Endodermal cell (in vitro differentiated cells): Measurements from ENCODE around the gene PRH2. TPM values are rescaled to one million over a fixed set of nuclear protein-coding genes. Genes with fewer than 3 reads are reported as not detected.

Experiments
- DNase-seq: peaks from one replicate; pipeline ENCODE4 v3.0.0-alpha.2; 2017
- H3K27ac ChIP-seq: 2 replicates; pipeline ENCODE4 v1.5.1; 2013; ENCODE audit warnings: mild to moderate bottlenecking, low read depth, low read length, moderate library complexity
- H3K27me3 ChIP-seq: 2 replicates; pipeline ENCODE4 v1.6.1; 2013; ENCODE audit warnings: mild to moderate bottlenecking, low read length, moderate library complexity; ENCODE audit not compliant: insufficient read depth, control insufficient read depth, poor library complexity, severe bottlenecking
- H3K36me3 ChIP-seq: 2 replicates; pipeline ENCODE4 v1.7.0; 2013; ENCODE audit warnings: mild to moderate bottlenecking, low read length, moderate library complexity; ENCODE audit not compliant: control insufficient read depth, insufficient read depth
- H3K4me1 ChIP-seq: one replicate; pipeline ENCODE4 v1.7.0; 2013; ENCODE audit warnings: low read length; ENCODE audit not compliant: control insufficient read depth, insufficient read depth
- H3K4me3 ChIP-seq: 2 replicates; pipeline ENCODE4 v1.5.1; 2013; ENCODE audit warnings: mild to moderate bottlenecking, low read length, moderate library complexity
- H3K9ac ChIP-seq: 2 replicates; pipeline ENCODE4 v1.6.1; 2013; ENCODE audit warnings: mild to moderate bottlenecking, low read length, moderate library complexity; ENCODE audit not compliant: poor library complexity, severe bottlenecking; ENCODE audit errors: extremely low read depth
- H3K9me3 ChIP-seq: 2 replicates; pipeline ENCODE4 v1.6.1; 2013; ENCODE audit warnings: mild to moderate bottlenecking, low read length, moderate library complexity; ENCODE audit not compliant: control insufficient read depth
- H3K27ac Mint-ChIP-seq: 2 replicates; pipeline ENCODE4 v1.8.0; 2020; ENCODE audit warnings: mixed read lengths
- H3K27me3 Mint-ChIP-seq: 2 replicates; pipeline ENCODE4 v1.8.0; 2021; ENCODE audit warnings: mild to moderate bottlenecking, mixed read lengths; ENCODE audit not compliant: insufficient read depth
- H3K36me3 Mint-ChIP-seq: 2 replicates; pipeline ENCODE4 v1.8.0; 2020; ENCODE audit warnings: low read depth, mixed read lengths
- H3K4me1 Mint-ChIP-seq: 2 replicates; pipeline ENCODE4 v1.8.0; 2020; ENCODE audit warnings: mixed read lengths
- H3K4me3 Mint-ChIP-seq: 2 replicates; pipeline ENCODE4 v1.8.0; 2020; ENCODE audit warnings: mild to moderate bottlenecking, moderate library complexity, mixed read lengths
- H3K9me3 Mint-ChIP-seq: 2 replicates; pipeline ENCODE4 v1.8.0; 2020; ENCODE audit warnings: mild to moderate bottlenecking, mixed read lengths
- CTCF ChIP-seq: fragments of 200-600 bp; sonication (generic); conservative IDR thresholded peaks from 2 replicates; pipeline ENCODE4 v1.5.0; 2021; ENCODE audit warnings: antibody characterized with exemption, mild to moderate bottlenecking
- WGBS, 2 experiments: methylation state at CpG; one replicate each; pipeline versions ENCODE4 v1.1.5 to v1.1.7; 2013; ENCODE audit warnings: missing lambda C conversion rate in 2 of 2, mixed read lengths in 1 of 2; ENCODE audit not compliant: insufficient coverage in 1 of 2, insufficient read length in 1 of 2; 5-methylcytosine and 5-hydroxymethylcytosine counted together
- total RNA-seq, 2 donors: library from RNA; stranded (reverse); fragmentation: NEBNext Ultra II Directional in 1 of 2; extraction: Animal tissue kit (Norgen Biotek cat#: 25700) in 1 of 2; gene quantifications; 2 replicates in 1 of 2; 3 replicates in 1 of 2; pipeline ENCODE4 v1.2.1, GENCODE V29; 2021

The PRH2 gene
- total RNA-seq, 2 donors from 2014 or later: 1.2 TPM; not detected in 1

GRCh38 chr12:10965476-10965875, 36.4 kb downstream of the PRH2 start:
- H3K36me3 Mint-ChIP-seq: peaks cover 32% of the 10 kb centered on the region
- H3K4me3 Mint-ChIP-seq: no peak overlapping the region

GRCh38 chr12:10966314-10966713, 37.3 kb downstream of the PRH2 start:
- no peak for TF ChIP-seq CTCF
- Mint-ChIP-seq H3K4me3 (no peak overlapping the region), H3K9me3 (peaks cover 2% of the 10 kb centered on the region), H3K4me1 (peaks cover 6% of the 10 kb centered on the region), H3K27ac (no peak overlapping the region), H3K27me3 (no peaks in the 10 kb centered on the region), H3K36me3 (peaks cover 32% of the 10 kb centered on the region)
- Histone ChIP-seq H3K36me3 (no peaks in the 10 kb centered on the region), H3K9ac (no peak overlapping the region), H3K27ac (no peak overlapping the region), H3K9me3 (no peaks in the 10 kb centered on the region), H3K27me3 (no peaks in the 10 kb centered on the region), H3K4me3 (no peak overlapping the region), H3K4me1 (no peaks in the 10 kb centered on the region)
- DNase-seq: no peak

More at GRCh38 chr12:10965476-10965875, 36.4 kb downstream of the PRH2 start:
- DNase-seq: no peak
- 100% methylated on average over 1 of the region's 1 CpG; no CpG with 5 or more reads in 1 of the 2 experiments for WGBS, 2 experiments
- Mint-ChIP-seq H3K4me1 (peaks cover 6% of the 10 kb centered on the region), H3K27me3 (no peaks in the 10 kb centered on the region), H3K9me3 (peaks cover 2% of the 10 kb centered on the region), H3K27ac (no peak overlapping the region)
- H3K4me3 ChIP-seq: no peak overlapping the region
- H3K27me3 ChIP-seq: no peaks in the 10 kb centered on the region
- no peaks in the 10 kb centered on the region for H3K36me3 ChIP-seq
- no peak for TF ChIP-seq CTCF
- no peak overlapping the region for H3K9ac ChIP-seq
- no peaks in the 10 kb centered on the region for H3K4me1 ChIP-seq
- H3K9me3 ChIP-seq: no peaks in the 10 kb centered on the region
- H3K27ac ChIP-seq: no peak overlapping the region

- peaks cover 2% of the 10 kb centered on the region for H3K9me3 Mint-ChIP-seq
- H3K4me1 ChIP-seq: no peaks in the 10 kb centered on the region
- no peak overlapping the region for H3K27ac Mint-ChIP-seq
- no peak for TF ChIP-seq CTCF
- no peaks in the 10 kb centered on the region for H3K9me3 ChIP-seq
- no peak for DNase-seq
- peaks cover 6% of the 10 kb centered on the region for H3K4me1 Mint-ChIP-seq
- H3K27me3 ChIP-seq: no peaks in the 10 kb centered on the region
- H3K36me3 Mint-ChIP-seq: peaks cover 27% of the 10 kb centered on the region
- H3K36me3 ChIP-seq: no peaks in the 10 kb centered on the region
- WGBS, 2 experiments: 97 to 100% methylated on average over 1 to 2 of the region's 2 CpGs
- H3K9ac ChIP-seq: no peak overlapping the region
- no peak overlapping the region for H3K27ac ChIP-seq
- no peak overlapping the region for H3K4me3 Mint-ChIP-seq
- H3K4me3 ChIP-seq: no peak overlapping the region
- no peaks in the 10 kb centered on the region for H3K27me3 Mint-ChIP-seq
Measured at GRCh38 chr12:10967409-10967808, 38.4 kb downstream of the PRH2 start.
